Stimulated activated CD8-positive, alpha-beta memory T cell treated with anti-CD3 and anti-CD28 coated beads, Interleukin-12 subunit alpha, Interleukin-12 subunit beta, amount 100 ng/mL, for 24 hours (primary cell): ENCODE results near the gene CDKAL1.
"Not testable (repeated sequence)": the region's sequence is repeated elsewhere in the genome, so short reads cannot be mapped to it uniquely, and the experiment has no call there.

Source experiments
- DNase-seq: peaks from one replicate; pipeline ENCODE4 v3.0.0-alpha.2; 2020; ENCODE audit errors: extremely low read depth

Gene CDKAL1

DNA sequence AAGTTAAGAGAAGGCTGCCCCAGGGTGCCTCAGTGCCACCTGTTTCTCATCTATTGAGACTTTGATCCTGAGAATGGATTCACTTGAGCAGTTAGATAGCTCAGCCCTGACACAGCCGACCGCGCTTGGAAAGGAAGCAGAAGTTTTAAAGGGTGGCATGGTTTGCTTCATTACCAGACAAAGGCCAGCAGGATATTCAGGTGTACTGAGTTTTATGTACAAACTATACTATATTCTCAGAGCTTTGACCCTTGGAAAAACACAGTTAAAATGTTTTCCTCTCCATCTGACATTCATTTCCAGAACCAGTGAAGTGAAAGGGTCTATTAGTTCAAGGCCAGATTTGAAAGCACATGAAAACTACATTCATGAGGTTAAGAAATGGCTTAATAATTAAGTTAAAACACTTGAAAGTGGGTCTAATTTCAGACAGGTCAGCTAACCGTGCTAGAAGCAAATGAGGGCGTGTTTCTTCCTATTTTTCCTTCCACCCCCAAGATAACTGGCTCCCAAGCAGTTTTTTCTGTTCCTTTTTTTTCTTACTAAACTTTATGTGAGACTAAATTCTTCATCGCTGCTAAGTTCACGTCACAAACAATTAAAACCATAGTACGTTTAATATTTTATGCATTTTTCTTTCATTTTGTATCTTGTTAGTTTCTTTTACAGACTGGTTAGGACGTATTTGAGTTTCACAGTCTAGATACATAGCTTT lies 674.0 kb downstream of the CDKAL1 start:
- DNase-seq = no peak

DNA sequence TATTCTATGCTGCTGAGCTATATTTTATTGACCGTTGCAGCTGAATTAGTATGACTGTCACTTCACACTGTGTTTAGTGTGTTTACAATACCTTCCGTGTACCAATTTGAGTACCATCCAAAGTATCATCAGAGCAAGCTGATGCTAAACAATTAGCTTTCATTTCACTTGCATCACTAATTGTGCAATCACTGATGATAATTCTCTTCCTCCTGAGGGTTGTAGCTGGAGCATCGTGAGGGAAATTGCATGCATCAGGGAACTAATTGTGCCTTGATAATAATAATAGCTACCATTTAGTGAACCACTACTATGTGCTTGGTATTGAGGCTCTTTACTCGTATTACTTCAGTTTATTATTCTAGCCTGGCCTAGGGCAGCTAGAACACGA lies 674.5 kb downstream of the CDKAL1 start:
- DNase-seq = no peak

DNA sequence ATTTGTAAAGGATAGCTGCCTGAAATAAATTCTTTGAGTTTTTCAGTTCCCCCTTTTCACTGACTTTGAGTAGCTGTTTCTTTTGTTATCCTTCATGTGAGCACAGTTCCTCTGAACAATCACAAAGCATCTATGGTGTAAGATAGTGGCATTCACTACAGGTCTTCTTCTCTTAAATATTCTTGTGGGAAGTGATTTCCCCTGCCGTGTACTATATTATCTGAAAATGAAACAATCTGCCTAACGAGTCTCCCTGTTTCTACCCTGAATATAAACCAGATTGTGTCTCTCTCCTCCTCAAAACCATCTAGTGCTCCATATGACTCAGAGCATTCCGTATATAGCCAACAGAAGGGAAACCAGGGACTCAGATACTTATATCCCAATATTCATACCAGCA lies 679.2 kb downstream of the CDKAL1 start:
- DNase-seq = no peak

DNA sequence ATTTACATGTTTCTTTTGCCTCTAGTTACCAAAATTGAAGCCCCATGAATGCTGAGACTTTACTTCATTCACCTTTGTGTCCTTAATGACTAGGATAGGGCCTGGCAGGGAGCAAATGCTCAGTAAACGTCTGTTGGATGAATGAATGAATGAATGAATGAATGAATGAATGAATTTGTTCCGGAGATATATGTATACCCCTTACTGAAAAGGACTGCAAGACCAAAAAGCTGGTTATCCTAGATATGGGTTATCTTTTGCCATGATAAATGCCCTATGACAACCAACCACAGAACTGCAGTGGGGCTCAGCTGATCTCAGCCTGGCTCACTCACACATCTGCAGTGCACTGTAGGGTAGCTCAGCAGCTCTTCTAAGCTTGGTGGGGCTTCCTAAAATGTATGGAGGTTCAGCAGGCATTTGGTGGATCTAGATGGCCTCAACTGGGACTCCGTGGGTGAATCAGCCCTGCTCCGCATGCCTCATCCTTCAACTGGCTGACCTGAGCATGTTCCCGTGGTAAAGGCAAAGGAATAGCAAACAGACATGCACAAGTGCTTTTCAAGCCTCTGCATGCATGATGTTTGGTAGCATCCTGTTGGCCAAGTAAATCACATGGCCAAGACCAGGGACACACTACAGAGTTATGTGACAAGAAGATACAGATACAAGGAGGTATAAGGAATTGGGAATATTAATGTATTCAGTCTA lies 680.6 kb downstream of the CDKAL1 start:
- DNase-seq = no peak

DNA sequence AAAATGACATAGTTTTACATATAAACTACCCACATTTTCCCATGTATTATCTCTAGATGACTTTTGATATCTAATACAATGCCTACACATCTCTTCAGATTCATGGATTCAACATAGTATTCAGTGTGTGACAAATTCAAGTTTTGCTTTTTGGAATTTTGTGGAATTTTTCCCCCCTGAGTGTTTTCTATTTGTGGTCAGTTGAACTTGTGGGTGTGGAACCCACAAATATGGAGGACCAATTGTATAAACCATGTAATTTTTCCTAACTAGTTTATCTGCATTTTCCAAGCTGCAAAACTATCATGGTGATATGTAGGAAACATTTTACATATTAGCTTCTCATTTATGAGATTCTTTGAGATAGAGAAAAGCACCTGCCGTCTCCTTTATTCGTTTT lies 685.0 kb downstream of the CDKAL1 start:
- DNase-seq = no peak

DNA sequence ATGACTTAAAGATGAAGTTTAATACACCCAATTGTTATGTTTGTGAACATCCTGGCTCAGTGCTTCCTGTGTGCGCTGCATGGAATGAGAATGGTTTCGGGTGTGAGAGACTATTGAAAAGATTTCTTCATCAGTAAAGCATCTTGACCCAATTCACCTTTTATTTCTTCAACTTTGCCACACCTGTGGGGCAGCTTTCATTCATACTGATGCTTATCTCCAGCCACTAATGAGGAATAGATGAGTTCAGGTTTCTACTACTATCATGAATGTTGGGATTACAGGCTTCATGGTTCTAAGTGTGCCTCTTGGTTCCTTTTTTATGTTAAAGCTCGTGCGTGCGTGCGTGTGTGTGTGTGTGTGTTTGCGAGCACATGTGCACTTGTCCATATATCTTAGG lies 685.6 kb downstream of the CDKAL1 start:
- no peak for DNase-seq

DNA sequence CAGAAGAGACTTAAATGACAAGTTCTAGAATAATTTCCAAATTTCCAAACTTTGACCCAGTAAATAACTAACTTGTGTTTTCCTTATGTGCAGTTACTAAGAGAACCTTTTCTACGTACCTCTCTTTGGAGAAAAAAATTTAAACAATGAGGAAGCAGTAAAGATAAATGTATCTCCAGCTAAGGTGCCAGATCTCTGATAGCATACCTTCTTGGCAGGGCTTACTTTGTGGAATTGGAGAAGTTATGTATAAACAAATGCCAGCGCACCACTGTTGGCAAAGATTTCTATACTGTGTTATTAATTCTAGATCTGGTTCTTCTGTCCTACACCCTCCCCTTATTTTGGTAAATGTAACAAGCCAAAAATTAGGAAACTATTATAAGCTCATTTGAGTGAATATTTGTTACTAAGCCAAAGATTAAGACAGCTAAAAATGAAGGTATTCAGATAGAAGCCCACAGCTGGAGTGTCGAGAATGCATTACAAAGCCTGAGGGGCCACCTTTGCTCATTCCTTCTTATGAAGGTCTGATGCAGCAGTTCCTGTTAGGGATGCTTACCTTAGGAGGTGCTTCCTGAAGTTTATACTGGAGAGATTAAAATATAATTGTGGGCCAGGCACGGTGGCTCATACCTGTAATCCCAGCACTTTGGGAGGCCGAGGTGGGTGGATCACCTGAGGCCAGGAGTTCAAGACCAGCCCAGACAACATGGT lies 686.2 kb downstream of the CDKAL1 start:
- no peak for DNase-seq

DNA sequence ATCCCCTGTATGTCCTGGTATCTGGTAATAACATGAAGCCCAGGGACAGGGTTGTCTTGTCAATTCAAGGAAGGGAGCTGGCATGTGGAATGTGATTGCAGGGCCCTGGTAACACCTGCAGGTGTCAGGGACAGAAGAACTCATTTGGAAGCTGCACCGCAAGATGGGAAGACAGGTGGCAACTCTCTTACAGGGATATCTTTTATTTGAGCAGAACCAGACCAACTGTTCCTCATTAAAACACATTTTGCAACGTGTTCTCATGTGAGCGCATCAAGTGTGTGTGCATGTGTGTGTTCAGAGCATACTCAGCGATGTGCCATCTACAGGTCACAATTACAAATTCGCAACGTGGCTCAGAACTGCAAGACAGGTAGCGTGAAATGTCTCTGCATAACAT lies 688.4 kb downstream of the CDKAL1 start:
- no peak for DNase-seq

DNA sequence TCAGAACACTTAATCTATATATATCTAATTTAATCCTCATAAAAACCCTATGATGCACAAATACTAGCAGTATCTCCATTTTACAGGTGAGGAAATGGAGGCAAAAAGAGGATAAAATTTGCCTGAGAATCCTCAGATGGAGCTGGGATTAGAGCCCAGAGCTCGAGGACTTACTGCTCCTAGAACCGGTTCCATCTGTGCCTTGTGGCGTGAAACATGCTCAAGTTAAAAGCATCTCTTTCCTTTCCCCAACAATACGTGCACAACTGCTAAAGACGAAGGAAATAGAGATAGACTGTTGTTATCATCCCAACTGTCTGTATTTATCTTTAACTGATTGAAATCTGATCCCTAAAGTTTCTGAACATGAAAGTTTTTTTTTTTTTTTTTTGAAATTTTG lies 691.7 kb downstream of the CDKAL1 start:
- no peak for DNase-seq

DNA sequence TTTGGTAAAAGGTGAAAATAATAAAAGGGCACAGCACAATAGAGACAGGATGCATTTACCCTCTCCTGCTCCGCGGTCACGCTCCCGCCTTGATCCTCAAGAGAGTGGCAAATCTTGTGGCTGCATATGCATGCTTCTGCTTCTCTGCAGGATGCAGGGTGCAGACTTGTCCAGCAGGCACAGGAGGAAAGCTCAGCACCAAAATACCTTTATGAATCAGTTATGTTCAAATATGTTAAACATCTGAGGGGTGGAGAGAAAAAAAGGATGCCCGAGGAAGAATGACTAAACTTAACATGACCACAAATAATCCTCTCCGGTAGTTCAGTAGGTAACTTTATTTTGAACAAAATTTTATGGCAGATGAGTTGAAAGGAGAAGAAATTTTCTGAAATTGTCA lies 693.2 kb downstream of the CDKAL1 start:
- DNase-seq = no peak

DNA sequence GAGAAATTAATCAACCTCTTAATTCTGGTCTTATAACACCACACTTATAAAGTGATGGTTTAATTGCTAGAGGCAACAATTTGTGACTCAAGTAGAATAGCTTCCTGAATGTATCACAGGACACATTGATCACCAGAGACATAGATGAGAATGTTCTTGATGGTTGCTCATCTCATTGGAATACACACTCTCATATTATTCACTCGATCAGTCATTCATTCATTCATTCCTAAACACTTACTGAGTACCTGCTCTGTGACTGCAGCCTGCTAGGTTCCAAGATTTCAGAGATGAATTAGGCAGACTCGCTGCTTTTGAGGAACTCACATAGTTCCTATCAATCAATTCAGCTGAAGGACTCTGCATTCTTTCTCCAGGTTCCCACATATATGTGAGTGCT lies 694.2 kb downstream of the CDKAL1 start:
- DNase-seq = no peak

DNA sequence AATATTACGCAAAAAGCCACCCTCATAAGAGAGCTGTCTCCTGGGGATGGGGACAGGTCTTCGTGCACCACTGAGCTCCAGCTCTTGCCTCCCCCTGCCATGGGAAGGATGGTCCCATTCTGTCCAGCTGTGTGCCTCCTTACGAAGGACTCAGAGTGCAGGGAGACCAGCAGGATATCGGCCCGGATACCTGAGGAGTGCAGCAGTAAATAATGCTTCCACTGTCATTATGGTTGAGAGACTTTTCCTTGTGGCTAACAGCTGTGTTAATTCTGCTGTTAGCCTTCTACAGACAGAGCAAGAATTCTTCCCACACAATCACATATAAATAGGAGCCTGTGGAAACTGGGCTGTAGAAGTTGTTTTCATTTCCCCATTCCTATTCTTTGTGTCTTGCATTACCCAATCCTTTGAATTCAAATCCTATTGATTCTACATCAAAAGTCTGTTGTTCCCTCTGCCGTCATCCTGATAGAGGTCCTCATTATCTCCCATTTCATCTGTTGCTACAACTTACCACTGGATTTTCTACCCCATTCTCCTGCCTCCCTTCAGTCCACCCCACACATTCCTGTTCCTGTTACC lies 694.7 kb downstream of the CDKAL1 start:
- no peak for DNase-seq

DNA sequence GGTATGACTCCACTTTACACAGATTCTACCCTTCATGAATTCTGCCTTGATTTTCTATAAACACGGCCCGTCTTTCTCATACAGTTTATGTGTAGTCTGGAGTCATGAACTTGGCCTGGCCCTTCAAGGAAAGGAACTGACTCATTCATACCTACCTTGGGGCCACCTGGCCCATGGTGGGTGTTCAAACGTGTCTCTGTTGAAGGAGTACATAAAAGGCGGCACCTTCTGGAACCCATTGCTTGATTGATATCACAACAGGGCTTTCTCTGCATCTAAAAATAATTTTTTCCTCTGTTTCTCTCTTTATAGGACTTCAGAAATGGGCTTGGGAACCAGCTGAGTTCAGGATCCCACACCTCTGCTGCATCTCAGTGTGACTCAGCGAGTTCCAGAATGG lies 696.3 kb downstream of the CDKAL1 start:
- no peak for DNase-seq

DNA sequence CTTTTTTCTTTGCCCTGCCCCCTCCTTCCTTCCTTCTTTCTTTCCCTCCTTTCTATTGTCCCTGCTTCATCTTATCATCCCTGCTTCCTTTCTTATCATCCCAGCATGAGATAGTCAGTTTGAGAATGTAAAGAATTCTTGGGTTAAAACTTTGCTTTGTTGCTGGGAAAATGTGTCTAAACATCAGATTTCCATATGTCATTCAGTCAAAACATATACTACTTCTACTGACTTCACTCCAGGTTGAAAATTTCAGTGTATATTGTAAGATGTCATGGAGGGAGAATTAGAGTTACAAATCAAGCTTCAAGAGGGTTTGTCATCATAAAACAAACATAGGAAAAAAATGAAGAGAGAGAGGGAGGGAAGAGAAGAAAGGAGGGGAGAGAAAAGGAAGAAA lies 700.9 kb downstream of the CDKAL1 start:
- DNase-seq = no peak

DNA sequence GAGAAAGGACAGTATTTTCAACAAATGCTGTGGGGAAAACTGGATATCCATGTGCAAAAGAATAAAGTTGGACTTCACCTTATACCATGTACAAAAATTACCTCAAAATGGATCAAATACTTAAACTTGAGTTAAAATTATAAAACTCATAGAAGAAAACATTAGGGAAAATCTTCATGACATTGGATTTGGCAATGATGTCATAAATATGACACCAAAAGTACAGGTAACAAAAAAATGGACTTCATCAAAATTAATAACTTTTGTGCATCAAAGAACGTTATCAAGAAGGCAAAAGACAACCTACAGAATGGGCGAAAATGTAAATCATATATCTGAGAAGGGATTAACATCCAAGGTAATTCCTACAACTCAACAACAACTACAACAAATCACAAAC lies 704.0 kb downstream of the CDKAL1 start:
- DNase-seq = no peak

DNA sequence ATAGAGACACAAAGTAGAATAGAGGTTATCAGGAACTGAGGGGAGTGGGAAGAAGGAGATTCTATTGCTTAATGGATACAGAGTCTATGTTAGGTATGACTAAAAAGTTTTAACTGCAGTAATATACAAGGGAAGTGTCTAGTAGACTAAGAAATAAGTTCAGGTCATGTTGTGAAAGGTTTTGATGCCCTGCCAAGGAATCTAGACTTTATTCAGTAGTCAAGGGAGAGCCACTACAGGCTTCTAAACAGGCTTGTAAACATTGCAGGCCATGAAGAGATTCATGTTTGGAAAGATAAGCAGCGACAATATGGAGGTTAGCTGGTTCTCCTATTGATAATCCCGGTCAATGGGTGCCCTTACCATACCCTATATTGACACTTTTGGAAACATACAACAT lies 706.5 kb downstream of the CDKAL1 start:
- no peak for DNase-seq

DNA sequence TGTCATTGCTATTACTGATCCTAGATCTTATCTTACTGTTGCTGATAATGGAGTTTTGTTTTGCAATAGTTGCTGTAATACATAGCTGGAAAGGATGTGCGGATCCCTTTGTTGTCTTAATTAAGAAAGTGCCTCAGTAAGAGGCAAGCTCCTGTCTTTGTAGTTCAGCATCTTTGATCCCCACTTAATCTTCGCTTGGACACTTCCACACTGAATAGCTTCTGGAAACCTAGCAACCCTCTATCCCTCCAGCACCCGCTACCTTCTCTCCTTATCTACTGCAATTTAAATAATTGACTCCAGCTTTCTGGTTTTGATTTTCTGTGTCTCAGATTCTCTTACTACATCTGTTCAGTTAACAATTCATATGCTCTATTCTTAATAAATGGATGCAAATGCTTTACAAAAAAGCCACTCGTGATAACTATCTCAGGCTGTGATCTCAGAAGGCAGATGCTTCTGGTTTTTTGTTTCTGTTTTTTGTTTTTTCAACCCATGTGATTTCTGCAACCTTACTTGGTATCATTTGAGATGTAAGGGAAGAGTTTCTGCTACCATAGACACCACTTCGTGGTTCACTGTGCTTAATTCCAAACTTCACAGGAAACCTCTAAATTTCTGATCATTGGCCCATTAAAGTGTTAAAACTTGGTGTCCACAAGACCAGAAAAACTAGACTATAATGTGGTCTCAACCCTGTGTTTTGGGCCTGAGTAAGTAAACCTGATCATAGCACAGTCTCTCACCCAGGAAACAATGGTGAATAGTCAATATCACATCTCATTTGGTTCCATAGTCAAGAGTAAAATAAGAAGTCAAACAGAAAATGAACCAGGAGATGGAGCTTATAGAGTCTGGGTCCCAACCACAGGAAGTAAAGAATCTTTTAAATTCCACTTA lies 707.2 kb downstream of the CDKAL1 start:
- DNase-seq = no peak

DNA sequence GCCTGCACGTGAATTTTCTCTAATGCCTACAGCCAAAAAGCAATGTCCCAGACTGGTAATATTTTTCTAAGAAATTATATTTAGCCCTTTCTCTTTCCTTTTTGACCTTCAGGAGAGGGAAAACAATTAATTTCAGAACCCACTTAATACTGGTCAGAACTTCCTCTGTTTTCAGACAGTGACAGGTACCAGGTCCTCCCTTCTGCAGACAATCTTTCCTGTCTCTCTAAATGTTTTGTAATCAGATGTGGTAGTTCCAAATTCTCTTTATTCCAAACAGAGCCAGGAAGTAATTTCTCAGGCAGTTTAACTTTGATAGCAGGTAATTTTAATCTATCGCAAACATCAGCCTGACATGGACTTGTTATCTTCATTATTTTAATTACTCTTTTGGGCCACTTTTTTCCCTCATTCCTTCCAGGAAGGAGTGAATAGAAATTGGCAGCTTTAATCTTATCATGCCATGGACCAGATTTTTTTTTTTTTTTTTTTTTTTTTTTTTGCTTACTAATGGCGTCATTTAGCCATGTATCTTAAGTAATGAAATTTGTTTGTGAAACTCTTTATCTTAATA lies 710.7 kb downstream of the CDKAL1 start:
- DNase-seq = no peak

DNA sequence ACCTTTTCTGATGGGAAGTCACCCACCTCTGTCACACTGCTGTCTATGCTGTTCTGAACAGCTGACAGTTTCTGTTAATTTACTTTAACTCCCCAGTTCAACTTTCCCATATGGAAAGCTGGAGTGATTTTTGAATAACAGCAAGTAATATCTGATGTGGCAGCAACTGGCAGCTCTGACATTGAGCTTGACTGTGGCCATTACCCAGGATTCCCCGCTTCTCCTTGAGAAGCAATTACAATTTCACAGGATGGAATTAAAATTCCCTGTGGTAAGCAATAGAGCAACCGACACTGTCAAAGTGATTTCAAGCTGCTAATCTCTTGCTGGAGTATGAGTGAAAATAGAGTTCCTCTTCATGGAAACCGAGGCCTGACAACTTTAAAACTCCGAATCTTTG lies 711.2 kb downstream of the CDKAL1 start:
- DNase-seq = no peak

DNA sequence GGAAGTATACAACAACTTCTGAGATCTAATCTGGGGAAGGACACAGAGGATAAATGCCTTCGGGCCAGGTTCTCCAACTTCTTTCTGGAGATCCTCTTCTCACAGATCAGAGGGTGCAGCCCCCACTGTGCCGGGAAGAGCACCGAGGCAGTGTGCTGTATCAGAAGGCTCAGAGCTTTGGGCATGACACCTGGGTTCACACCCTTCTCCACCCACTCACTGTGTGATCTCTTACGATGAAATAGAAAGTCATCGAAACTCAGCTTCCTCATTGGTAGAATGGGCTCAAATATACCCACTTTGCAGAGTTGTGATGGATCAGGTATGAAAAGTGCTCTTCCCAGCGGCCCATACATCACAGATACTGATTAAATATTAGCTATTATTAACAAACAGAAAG lies 711.8 kb downstream of the CDKAL1 start:
- DNase-seq = no peak

DNA sequence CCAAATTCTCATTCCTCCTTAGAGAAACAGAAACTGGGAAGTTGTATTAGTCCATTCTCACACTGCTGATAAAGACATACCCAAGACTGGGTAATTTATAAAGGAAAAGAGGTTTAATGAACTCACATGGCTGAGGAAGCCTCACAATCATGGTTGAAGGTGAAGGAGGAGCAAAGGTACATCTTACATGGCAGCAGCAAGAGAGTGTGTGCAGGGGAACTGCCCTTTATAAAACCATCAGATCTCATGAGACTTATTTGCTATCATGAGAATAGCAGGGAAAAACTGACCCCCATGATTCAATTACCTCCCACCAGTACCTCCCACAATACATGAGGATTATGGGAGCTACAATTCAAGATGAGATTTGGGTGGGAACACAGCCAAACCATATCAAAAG lies 720.2 kb downstream of the CDKAL1 start:
- DNase-seq = not testable (repeated sequence)
